ENCODE results near the gene HSFX2.
"Not testable (repeated sequence)": the region's sequence is repeated elsewhere in the genome, so short reads cannot be mapped to it uniquely, and the experiment has no call there.

HSFX2 gene

DNA sequence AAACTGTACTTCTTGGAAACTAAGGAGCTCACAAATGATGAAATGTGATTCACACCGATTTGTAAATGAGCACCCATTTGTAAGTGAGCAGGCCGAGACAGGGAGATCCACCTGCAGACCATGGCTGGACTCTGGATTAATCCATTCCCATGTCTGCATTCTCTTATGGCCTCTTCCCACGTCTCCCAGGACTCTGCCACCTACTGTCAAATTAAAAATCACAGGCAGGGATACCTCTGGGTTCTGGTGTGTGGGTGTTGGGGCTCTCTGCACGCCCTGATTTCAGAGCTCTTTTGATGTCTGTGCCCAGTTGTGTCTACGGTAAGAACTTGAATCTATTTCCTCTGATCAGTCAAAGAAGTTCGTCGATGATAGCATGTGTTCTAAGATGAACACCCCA, 4.1 kb downstream of the HSFX2 start:
- not testable (repeated sequence) for DNase-seq (ENCODE audit: low spot score)

DNA sequence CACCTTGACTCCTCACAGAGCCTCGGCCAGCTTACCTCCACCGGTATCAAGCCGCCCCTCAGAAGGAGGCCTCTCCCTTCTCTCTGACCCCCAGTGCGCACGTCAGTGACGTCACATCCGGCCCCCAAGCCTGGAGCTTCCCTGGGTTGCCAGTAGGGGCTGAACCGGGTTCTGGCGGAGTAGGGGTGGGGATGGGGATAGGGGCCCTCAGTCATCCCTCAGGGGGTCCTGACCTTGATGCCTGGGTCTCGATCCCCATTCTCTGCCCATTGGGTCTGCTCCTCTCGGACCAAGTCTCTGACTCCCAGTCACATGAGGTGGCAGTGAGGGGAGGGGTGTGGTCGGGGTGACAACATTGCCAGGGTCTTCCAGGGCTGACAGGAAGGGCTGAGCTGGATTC, 7.8 kb downstream of the HSFX2 start, which contains the start of gene MAGEA9B:
TSS of gene MAGEA9B (minus strand) at position 101 of the 400 bp plus-strand sequence. CDS start 4,280 bp downstream, outside the sequence.
- DNase-seq (ENCODE audit: low spot score), result not testable (repeated sequence)

DNA sequence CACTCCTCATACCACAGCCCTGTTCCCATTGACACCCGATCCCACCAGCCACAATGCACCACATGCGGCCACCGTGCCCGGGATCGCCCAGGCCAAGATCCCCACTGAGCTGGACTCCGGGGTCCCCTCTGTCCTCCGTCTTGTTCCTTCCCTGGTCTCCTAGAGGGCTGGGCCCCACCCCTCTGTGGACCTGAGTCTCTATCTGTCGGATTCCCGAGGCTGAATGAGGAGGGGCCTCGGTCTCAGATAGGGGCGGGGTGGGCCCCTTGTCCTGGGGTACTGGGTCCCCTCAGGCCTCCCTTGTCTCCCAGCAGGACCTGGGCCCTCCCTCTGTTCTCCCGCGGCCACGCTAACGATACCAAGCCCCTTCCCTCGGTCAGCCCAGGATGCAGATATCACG, 9.5 kb downstream of the HSFX2 start:
- not testable (repeated sequence) for DNase-seq (ENCODE audit: low spot score)

- not testable (repeated sequence) for DNase-seq (ENCODE audit: low spot score)
Measured at GRCh38 chrX:149573456-149573855, 21.7 kb downstream of the HSFX2 start.

DNA sequence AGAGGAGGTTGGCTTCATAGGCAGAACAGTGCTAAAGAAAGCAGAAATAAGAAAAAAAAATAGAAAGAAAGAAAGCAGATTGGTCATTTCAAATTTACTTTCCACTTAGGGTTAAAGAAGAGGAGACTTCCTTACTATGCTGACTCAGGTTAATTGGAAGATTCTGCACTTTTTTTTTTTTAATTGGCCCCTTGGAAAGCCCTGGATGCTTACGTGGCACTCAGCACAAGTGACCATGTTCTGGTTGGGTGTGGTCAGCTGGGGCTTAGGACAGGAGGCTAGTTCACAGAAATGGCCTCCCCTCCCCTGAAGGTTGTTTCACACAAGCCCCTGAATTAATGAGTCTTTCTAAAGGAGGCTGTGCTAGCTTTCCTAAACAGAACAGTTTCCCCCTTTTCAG, 22.4 kb downstream of the HSFX2 start:
- no peak for DNase-seq (ENCODE audit: low spot score)

GRCh38 chrX:149571770-149572169, 23.3 kb downstream of the HSFX2 start:
- DNase-seq (ENCODE audit: low spot score), result no peak

DNA sequence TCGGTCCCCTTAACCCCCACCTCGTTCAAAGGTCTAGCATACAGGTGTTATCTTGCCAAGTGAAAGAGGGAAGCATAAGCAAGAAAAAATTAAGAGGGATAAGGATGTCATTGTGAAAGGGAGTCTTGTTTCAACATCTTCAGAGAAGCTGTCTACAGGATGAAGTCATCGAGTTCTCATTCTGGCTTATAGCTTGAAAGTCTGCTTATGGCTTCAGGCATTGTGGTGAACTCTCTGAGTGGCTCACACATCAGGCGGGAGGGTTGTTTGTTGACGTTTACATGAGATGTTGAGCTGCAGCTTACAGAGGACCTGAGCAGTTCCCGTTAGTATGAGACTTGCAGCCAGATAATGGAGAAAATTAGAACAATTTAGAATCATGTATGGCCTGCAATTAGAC, 24.4 kb downstream of the HSFX2 start:
- DNase-seq (ENCODE audit: low spot score), result no peak

- no peak for DNase-seq (ENCODE audit: low spot score)
Measured at GRCh38 chrX:149569770-149570169, 25.3 kb downstream of the HSFX2 start.

DNA sequence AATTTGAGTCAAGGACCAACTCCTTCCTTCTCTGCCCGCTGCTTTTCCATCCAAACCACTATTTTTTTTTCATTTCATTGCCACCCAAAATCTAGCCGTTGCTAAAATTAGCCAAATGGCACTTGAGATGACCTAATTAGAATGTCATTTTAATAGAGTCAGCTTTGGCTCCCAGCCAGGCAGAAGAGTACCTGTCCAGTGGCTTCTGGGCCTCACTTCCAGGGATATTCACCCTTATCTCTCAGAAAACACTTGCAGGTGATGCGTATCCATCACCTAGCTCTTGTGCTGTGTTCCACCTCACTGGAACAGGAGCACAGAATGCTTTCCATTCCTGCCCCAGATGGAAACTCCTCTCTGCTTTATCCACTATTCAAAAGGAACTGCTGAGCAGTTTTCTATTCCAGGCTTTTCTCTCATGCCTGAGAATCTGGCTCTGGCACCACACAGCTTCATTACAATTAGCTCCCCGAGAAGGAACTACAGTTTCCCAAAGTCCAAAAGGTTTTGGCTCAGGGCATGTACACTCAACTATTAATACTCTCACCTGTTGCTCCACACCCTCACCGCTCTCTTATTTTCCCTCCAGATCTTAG, 26.3 kb downstream of the HSFX2 start:
- no peak for DNase-seq (ENCODE audit: low spot score)

DNA sequence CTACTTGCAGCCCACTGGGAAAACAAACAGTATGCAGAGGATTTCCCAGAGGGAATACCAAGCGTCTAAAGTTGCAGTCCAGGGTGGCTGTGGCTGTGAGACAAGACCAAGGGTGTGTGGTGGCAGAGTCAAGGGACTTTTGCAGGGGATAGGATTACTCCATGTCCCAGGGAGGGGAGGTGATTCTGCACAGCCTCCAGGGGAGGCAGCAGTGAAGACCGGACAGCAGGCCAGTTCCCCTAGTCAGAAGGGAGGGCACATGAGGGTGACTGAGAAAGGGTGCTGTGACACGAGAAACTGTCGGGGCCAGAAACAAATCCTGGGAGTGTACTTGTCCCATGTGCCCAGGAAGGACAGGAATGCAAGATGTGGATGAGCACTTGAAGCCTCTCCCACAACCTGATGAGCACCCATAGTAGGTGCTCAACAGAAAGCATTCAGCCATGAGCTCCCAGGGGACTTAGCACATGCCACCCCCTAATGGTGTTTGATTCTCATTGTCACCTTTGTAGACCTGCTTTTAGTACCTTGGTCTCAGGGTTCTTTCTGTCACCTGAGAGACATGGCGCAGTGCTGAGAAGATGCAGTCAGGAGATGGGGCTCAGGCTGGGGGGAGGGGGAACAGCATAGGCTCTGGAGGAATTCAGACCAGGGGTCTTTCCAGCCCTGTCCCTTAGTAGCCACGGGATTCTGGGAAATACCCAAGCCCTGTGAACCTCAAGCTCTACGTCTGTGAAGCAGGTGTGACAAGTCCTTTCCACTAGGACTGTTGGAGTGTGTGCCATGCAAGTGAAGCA, 27.3 kb downstream of the HSFX2 start:
- DNase-seq (ENCODE audit: low spot score), result no peak

- DNase-seq (ENCODE audit: low spot score), result no peak
Measured at GRCh38 chrX:149563359-149563758, 31.8 kb downstream of the HSFX2 start.

GRCh38 chrX:149555251-149555650, 39.9 kb downstream of the HSFX2 start:
- DNase-seq (ENCODE audit: low spot score), result not testable (repeated sequence)

DNA sequence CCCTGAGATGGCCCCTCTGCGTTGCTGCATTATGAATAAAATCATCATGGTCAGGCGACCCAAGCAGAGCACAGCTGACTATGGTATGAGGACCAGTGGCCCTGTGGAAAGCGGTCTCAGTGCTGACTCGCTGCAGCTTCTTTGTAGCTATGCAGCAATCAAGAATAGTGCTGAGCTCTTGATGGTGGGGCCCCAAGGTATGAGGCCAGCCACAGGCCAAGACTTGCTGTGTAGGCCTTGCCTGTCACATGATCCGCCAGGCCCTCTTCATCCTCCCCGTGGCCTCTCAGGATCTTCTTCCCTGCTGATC, 43.2 kb downstream of the HSFX2 start:
- not testable (repeated sequence) for DNase-seq (ENCODE audit: low spot score)

DNA sequence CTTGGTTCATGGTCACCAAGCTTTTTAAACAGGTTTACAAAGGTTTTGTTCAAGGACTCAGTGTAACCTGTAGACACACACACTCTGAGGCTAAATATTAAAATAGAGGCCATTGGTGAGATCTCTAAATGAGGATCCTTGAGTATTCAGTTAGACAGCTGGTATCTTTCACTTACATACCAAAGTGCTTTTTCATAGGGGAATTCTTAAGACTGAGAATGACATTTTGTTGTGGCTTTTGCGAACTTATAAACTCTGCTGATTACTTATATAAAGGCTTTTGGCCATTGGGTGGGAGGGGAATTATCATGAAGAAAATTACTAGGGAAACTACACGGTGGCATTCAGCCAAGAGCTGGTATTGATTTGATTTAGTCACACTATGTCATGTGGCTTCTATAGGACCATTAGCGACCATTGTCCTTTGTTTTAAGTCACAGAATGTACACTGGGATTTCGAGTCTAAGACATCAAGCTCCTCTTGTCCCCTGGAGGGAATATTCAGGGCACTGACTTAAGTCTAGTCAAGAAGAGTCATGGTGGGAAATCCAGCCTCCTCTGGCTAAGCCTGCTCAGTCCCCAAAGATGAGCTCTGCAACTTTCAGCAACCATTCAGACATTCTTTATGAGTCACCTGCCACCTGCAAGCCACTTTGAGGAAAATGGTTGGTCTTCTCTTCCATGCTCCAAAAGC, 43.7 kb downstream of the HSFX2 start:
- not testable (repeated sequence) for DNase-seq (ENCODE audit: low spot score)

DNA sequence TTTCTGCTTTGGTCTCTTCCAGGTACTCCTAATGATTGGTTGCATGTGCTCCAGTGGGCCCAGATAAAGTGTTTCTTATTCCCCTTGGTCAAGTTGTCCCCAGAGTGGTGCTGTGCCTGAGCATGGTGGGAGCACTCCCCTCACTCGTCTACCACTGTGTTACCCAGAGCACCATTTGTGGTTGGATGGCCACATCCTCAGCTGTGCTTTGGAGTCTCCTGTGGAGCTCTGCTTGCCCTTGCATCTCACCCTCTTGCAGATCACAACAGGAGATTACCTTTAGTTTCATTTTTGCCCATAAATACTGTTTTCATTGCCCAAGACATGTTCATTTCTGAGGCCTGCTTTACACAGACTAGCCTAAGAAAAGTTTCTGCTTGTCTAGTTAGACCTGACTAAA, 44.7 kb downstream of the HSFX2 start:
- DNase-seq (ENCODE audit: low spot score), result not testable (repeated sequence)

DNA sequence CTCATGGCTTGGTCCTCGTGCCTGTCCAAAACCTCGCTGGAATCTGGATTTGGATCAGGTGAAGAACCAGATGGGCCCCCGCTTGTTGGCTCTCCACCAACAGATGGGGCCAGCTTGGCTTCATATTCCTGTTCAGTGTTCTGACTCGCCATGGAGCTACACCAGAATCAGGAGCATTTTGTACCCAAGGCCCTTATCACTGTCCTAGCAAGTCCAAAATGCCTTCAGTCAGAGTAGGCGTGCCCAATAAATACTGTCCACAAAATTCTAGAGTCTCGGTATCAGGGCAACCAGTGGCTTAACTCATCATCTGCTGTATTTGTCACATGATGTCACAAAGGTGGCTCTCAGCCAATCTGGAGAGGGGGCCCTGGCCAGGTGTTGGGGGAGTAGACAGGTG, 45.4 kb downstream of the HSFX2 start, which contains the start of gene HSFX3:
TSS of gene HSFX3 (minus strand) at position 224 of the 400 bp plus-strand sequence. CDS start at position 152, 72 bp downstream.
- not testable (repeated sequence) for DNase-seq (ENCODE audit: low spot score)

GRCh38 chrX:149547782-149548181, 47.3 kb downstream of the HSFX2 start:
- not testable (repeated sequence) for DNase-seq (ENCODE audit: low spot score)

DNA sequence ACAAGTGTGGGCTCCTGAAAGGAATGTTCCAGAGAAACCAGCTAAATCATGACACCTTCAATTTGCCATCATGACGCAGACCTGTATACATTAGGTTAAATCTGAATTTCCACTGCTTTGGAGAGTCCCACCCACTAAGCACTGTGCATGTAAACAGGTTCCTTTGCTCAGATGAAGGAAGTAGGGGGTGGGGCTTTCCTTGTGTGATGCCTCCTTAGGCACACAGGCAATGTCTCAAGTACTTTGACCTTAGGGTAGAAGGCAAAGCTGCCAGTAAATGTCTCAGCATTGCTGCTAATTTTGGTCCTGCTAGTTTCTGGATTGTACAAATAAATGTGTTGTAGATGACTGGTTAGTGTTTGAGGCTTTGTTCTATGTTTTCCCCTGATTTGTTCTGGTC, 48.2 kb downstream of the HSFX2 start:
- not testable (repeated sequence) for DNase-seq (ENCODE audit: low spot score)

GRCh38 chrX:149545545-149546543, 49.3 kb downstream of the HSFX2 start:
- not testable (repeated sequence) for DNase-seq (ENCODE audit: low spot score)
